A549 (cell line): Measurements from ENCODE around the gene ARHGEF11. TPM values are rescaled to one million over a fixed set of nuclear protein-coding genes. Genes with fewer than 3 reads are reported as not detected.

Source experiments
- ATAC-seq, 2 experiments: fragments of 200-7000 bp in 1 of 2; fragments of >200 bp in 1 of 2; cut with Nextera tagmentation in 1 of 2; cut with Tn5 transposase in 1 of 2; 3 replicates each; pipeline versions ENCODE4 v1.8.0 to v1.9.1; 2018 to 2020; ENCODE audit warnings: mild to moderate bottlenecking in 1 of 2, moderate library complexity in 1 of 2
- CTCF ChIA-PET: fragments of 300-600 bp; sonication (Branson Sonifier 250); formaldehyde crosslinking; extraction: SDS; loops from one replicate; lab custom pipeline; 2021; ENCODE audit warnings: antibody characterized with exemption, inconsistent platforms; lab: Yijun Ruan, JAX
- POLR2A ChIA-PET: fragments of 350-600 bp; formaldehyde crosslinking; extraction: SDS; loops from one replicate; lab custom pipeline; 2021; ENCODE audit warnings: antibody characterized with exemption, inconsistent platforms; lab: Yijun Ruan, JAX
- DNase-seq, 2 experiments: peaks; one replicate each; pipeline versions ENCODE4 v3.0.0 to v3.0.0-alpha.2; 2011 to 2016; ENCODE audit warnings: low read depth in 1 of 2, low spot score in 1 of 2
- FAIRE-seq: peaks from 2 replicates; lab custom pipeline; 2011; peaks lifted over from hg19 to GRCh38; lab: Jason Lieb, UNC
- H3K27ac ChIP-seq, 2 experiments: fragments of >200 bp; sonication (Bioruptor Twin); formaldehyde crosslinking; 3 replicates each; pipeline ENCODE4 v1.5.1; 2016 to 2017
- H3K4me1 ChIP-seq: fragments of >200 bp; sonication (Bioruptor Twin); formaldehyde crosslinking; 3 replicates; pipeline ENCODE4 v1.6.1; 2016
- H3K4me2 ChIP-seq: fragments of >200 bp; sonication (Bioruptor Twin); formaldehyde crosslinking; 3 replicates; pipeline ENCODE4 v1.6.1; 2016
- H3K4me3 ChIP-seq: fragments of >200 bp; sonication (Bioruptor Twin); formaldehyde crosslinking; 3 replicates; pipeline ENCODE4 v1.5.1; 2016
- H3K9me3 ChIP-seq: fragments of >200 bp; sonication (Bioruptor Twin); formaldehyde crosslinking; 3 replicates; pipeline ENCODE4 v1.6.1; 2016
- BHLHE40 ChIP-seq: IDR thresholded peaks from 2 replicates; pipeline ENCODE4 v1.6.1; 2012; ENCODE audit warnings: low read depth, low read length, inconsistent platforms
- CBX2 ChIP-seq: fragments of 200-600 bp; sonication (generic); IDR thresholded peaks from 2 replicates; pipeline ENCODE4 v1.6.1; 2016; ENCODE audit warnings: low read depth, mild to moderate bottlenecking, borderline replicate concordance
- CBX8 ChIP-seq: fragments of 200-600 bp; sonication (generic); IDR thresholded peaks from 2 replicates; pipeline ENCODE4 v1.6.1; 2016
- CHD2 ChIP-seq: fragments of 150-350 bp; IDR thresholded peaks from 2 replicates; pipeline ENCODE4 v1.6.1; 2014; ENCODE audit warnings: low read length; ENCODE audit not compliant: partially characterized antibody
- EHF ChIP-seq: fragments of 250-450 bp; sonication (Bioruptor Pico); IDR thresholded peaks from 2 replicates; pipeline ENCODE4 v1.5.0; 2020; ENCODE audit warnings: mild to moderate bottlenecking
- FOSL2 ChIP-seq, 2 experiments: fragments of 450-650 bp in 1 of 2; fragments of >200 bp in 1 of 2; sonication (Bioruptor Twin) in 1 of 2; formaldehyde crosslinking; IDR thresholded peaks; 2 replicates each; pipeline versions ENCODE4 v1.5.0 to v1.6.1; 2016 to 2020; ENCODE audit warnings: mild to moderate bottlenecking in 1 of 2, moderate library complexity in 1 of 2
- FOXS1 ChIP-seq: fragments of 250-450 bp; sonication (Bioruptor Pico); IDR thresholded peaks from 2 replicates; pipeline ENCODE4 v1.5.0; 2020; ENCODE audit warnings: mild to moderate bottlenecking, moderate library complexity
- GATA3 ChIP-seq: IDR thresholded peaks from 2 replicates; pipeline ENCODE4 v1.6.1; 2012; ENCODE audit warnings: borderline replicate concordance
- HEYL ChIP-seq: fragments of 250-450 bp; sonication (Bioruptor Pico); IDR thresholded peaks from 2 replicates; pipeline ENCODE4 v1.8.0; 2021; ENCODE audit warnings: mild to moderate bottlenecking, moderate library complexity
- HOXA7 ChIP-seq: fragments of 250-450 bp; sonication (Bioruptor Pico); IDR thresholded peaks from 2 replicates; pipeline ENCODE4 v1.5.0; 2020; ENCODE audit warnings: mild to moderate bottlenecking, moderate library complexity
- JUN ChIP-seq, 2 experiments: fragments of >200 bp; sonication (Bioruptor Twin); formaldehyde crosslinking; IDR thresholded peaks; 2 replicates in 1 of 2; 3 replicates in 1 of 2; pipeline ENCODE4 v1.6.1; 2016 to 2017
- JUNB ChIP-seq: fragments of >200 bp; sonication (Bioruptor Twin); formaldehyde crosslinking; IDR thresholded peaks from 2 replicates; pipeline ENCODE4 v1.6.1; 2016
- MAFK ChIP-seq: fragments of 450-650 bp; IDR thresholded peaks from 2 replicates; pipeline ENCODE4 v1.6.1; 2014; ENCODE audit not compliant: partially characterized antibody
- MAZ ChIP-seq: fragments of 150-350 bp; IDR thresholded peaks from 2 replicates; pipeline ENCODE4 v1.6.1; 2014; ENCODE audit warnings: antibody characterized with exemption, low read depth, low read length, borderline replicate concordance
- NPAS2 ChIP-seq: fragments of 250-450 bp; sonication (Bioruptor Pico); IDR thresholded peaks from 2 replicates; pipeline ENCODE4 v1.8.0; 2022; ENCODE audit warnings: mild to moderate bottlenecking, moderate library complexity, borderline replicate concordance
- NR3C1 ChIP-seq: fragments of >200 bp; sonication (Bioruptor Twin); formaldehyde crosslinking; IDR thresholded peaks from 3 replicates; pipeline ENCODE4 v1.6.1; 2017
- PHF8 ChIP-seq: fragments of 200-600 bp; sonication (generic); IDR thresholded peaks from 2 replicates; pipeline ENCODE4 v1.6.1; 2016; ENCODE audit warnings: low read depth, mild to moderate bottlenecking, antibody characterized with exemption, moderate library complexity, borderline replicate concordance
- POLR2A ChIP-seq: IDR thresholded peaks from 2 replicates; pipeline ENCODE4 v1.6.1; 2012; ENCODE audit warnings: mild to moderate bottlenecking, low read length
- POLR2AphosphoS2 ChIP-seq: conservative IDR thresholded peaks from 2 replicates; pipeline ENCODE4 v1.6.1; 2012; ENCODE audit warnings: low read length, improper control_type of control experiment, inconsistent platforms
- RCOR1 ChIP-seq: fragments of 150-350 bp; IDR thresholded peaks from 2 replicates; pipeline ENCODE4 v1.6.1; 2014; ENCODE audit warnings: antibody characterized with exemption, low read length, low read depth
- RNF2 ChIP-seq: fragments of 200-600 bp; sonication (generic); IDR thresholded peaks from 2 replicates; pipeline ENCODE4 v1.6.1; 2016; ENCODE audit warnings: low read depth, mild to moderate bottlenecking, antibody characterized with exemption, moderate library complexity, borderline replicate concordance
- SMC3 ChIP-seq: fragments of >200 bp; sonication (Bioruptor Twin); formaldehyde crosslinking; IDR thresholded peaks from 3 replicates; pipeline ENCODE4 v1.6.1; 2018; ENCODE audit warnings: inconsistent platforms
- ZFP36 ChIP-seq: fragments of 450-650 bp; IDR thresholded peaks from 2 replicates; pipeline ENCODE4 v1.6.1; 2014; ENCODE audit warnings: borderline replicate concordance; ENCODE audit not compliant: partially characterized antibody
- WGBS: methylation state at CpG from one replicate; pipeline ENCODE4 v1.1.6; 2017; ENCODE audit errors: missing lambda C conversion rate; 5-methylcytosine and 5-hydroxymethylcytosine counted together
- polyA plus RNA-seq, 4 experiments: library from polyadenylated mRNA; depleted of rRNA in 3 of 4; stranded (reverse); fragments of >200 nt; fragmentation: RNase III in 1 of 4; extraction: RNeasy Plus Mini Kit Qiagen cat#74134 plus additional on column Dnase treatment in 1 of 4; gene quantifications; 2 replicates in 3 of 4; 3 replicates in 1 of 4; pipeline ENCODE4 v1.2.3, GENCODE V29; 2011 to 2017
- TF ChIP-seq, protein P1 (sequence below): fragments of 150-350 bp; IDR thresholded peaks from 2 replicates; pipeline ENCODE4 v1.6.1; 2014; ENCODE audit warnings: low read depth, mild to moderate bottlenecking, low read length
- TF ChIP-seq, protein P2 (sequence below): fragments of 200-600 bp; sonication (generic); IDR thresholded peaks from 2 replicates; pipeline ENCODE4 v1.6.1; 2016; ENCODE audit warnings: antibody characterized with exemption, mild to moderate bottlenecking, moderate library complexity

The ARHGEF11 gene
- polyA plus RNA-seq, 2 of the 4 experiments (the other 2 are of a cell fraction): 15.7 to 17.1 TPM

DNA sequence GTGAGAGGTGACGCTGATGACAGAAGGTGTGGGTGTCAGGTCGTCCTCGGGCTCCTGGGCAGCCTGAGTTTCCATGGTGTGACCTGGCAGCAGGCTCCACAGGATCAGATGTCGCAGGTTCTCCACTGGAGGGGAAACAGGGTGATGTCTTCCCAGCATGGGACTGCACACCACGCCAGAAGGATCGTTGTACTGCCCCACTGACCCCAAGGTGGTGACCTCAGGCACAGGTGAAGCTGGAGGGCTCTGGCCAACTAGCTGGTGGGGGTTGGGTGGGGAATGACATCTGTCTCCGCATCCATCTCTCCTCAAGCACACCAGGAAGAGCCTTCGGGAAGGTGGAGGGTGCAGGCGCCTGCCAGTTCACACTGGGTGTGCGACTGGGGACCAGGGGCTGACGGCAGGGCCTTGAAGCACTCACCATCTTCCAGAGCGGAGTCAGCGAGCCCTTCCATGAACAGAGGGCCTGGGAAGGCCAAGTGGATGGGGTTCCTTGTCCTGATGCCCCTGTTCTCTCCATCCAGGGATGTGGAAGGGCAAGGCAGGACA is 105.7 kb downstream of the ARHGEF11 start:
- H3K27ac ChIP-seq: no peak overlapping the region
- DNase-seq (no peak), FAIRE-seq (no peak), ATAC-seq (no peak)
- POLR2A ChIA-PET: no interaction called here
- H3K9me3 ChIP-seq: no peaks in the 10 kb centered on the region
- CTCF ChIA-PET: interaction anchor here (1.3 to 4.0 kb wide), 3 partner anchors 8 to 80 kb away, joined by 3 to 28 read pairs (median 4); no protein-coding TSS in a partner anchor
- H3K4me2 ChIP-seq: no peak overlapping the region
- WGBS: 90% methylated on average over 12 of the region's 13 CpGs
- no peak overlapping the region for H3K4me3 ChIP-seq
- TF ChIP-seq JUNB (no peak), ZFP36 (no peak), SMC3 (no peak), MAFK (no peak), GATA3 (no peak), CHD2 (no peak), NPAS2 (CRISPR knock-in tag) (no peak), MAZ (no peak), JUN (IDR thresholded peaks at IDR 0.05) (no peak), HOXA7 (CRISPR knock-in tag) (no peak), RNF2 (no peak)
- TF ChIP-seq, protein P1, sequence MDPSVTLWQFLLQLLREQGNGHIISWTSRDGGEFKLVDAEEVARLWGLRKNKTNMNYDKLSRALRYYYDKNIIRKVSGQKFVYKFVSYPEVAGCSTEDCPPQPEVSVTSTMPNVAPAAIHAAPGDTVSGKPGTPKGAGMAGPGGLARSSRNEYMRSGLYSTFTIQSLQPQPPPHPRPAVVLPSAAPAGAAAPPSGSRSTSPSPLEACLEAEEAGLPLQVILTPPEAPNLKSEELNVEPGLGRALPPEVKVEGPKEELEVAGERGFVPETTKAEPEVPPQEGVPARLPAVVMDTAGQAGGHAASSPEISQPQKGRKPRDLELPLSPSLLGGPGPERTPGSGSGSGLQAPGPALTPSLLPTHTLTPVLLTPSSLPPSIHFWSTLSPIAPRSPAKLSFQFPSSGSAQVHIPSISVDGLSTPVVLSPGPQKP: no peak
- TF ChIP-seq, protein P2, sequence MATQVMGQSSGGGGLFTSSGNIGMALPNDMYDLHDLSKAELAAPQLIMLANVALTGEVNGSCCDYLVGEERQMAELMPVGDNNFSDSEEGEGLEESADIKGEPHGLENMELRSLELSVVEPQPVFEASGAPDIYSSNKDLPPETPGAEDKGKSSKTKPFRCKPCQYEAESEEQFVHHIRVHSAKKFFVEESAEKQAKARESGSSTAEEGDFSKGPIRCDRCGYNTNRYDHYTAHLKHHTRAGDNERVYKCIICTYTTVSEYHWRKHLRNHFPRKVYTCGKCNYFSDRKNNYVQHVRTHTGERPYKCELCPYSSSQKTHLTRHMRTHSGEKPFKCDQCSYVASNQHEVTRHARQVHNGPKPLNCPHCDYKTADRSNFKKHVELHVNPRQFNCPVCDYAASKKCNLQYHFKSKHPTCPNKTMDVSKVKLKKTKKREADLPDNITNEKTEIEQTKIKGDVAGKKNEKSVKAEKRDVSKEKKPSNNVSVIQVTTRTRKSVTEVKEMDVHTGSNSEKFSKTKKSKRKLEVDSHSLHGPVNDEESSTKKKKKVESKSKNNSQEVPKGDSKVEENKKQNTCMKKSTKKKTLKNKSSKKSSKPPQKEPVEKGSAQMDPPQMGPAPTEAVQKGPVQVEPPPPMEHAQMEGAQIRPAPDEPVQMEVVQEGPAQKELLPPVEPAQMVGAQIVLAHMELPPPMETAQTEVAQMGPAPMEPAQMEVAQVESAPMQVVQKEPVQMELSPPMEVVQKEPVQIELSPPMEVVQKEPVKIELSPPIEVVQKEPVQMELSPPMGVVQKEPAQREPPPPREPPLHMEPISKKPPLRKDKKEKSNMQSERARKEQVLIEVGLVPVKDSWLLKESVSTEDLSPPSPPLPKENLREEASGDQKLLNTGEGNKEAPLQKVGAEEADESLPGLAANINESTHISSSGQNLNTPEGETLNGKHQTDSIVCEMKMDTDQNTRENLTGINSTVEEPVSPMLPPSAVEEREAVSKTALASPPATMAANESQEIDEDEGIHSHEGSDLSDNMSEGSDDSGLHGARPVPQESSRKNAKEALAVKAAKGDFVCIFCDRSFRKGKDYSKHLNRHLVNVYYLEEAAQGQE: no peak
- H3K4me1 ChIP-seq: no peaks in the 10 kb centered on the region

DNA sequence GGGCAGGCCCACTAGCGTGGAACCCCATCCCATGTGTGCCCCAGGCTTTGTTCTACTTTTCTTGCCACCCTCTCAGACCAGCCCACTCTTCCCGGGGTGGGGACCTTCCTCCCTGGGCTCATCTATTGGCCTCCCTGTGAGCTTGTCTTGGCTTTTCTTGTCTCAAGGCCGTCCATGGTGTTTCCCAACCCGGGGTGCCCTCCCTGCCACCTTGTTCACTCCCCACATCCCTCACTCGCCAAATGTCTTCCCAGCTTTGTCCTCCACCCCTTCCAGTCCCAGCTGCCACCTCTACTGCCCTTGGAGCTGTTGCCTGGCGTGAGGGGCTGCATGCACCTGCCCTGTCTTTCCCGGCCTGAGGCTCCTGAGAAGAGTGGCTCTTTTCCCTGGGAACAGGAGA is 106.7 kb downstream of the ARHGEF11 start:
- FAIRE-seq: no peak
- WGBS: 80% methylated on average over 7 of the region's 7 CpGs
- Histone ChIP-seq H3K4me2 (no peak overlapping the region), H3K4me3 (no peak overlapping the region), H3K27ac (no peak overlapping the region), H3K4me1 (no peaks in the 10 kb centered on the region), H3K9me3 (no peaks in the 10 kb centered on the region)
- TF ChIP-seq RCOR1: no peak
- no peak for TF ChIP-seq POLR2AphosphoS2
- TF ChIP-seq POLR2A: no peak
- TF ChIP-seq CHD2: no peak
- TF ChIP-seq BHLHE40: no peak
- TF ChIP-seq CBX8: no peak
- TF ChIP-seq, protein P2: no peak
- TF ChIP-seq FOSL2 (IDR thresholded peaks at IDR 0.05): no peak
- no peak for TF ChIP-seq FOSL2 (CRISPR knock-in tag; IDR thresholded peaks at IDR 0.05)
- no peak for TF ChIP-seq EHF (CRISPR knock-in tag)
- no peak for TF ChIP-seq HEYL (CRISPR knock-in tag)
- no peak for TF ChIP-seq NR3C1
- TF ChIP-seq FOXS1 (CRISPR knock-in tag): no peak
- no peak for TF ChIP-seq CBX2
- TF ChIP-seq PHF8: no peak
- no peak for DNase-seq
- ChIA-PET POLR2A (no interaction called here), CTCF (interaction anchor here (1.5 to 4.0 kb wide), 5 partner anchors 8 to 142 kb away, joined by 3 to 28 read pairs (median 8); no protein-coding TSS in a partner anchor)
- ATAC-seq: no peak
